GM12801 (cell line): Measurements from ENCODE around the gene NRXN3.

Experiments used
- TF ChIP-seq, protein P1 (sequence below): IDR thresholded peaks from one replicate; pipeline ENCODE4 v1.5.1; 2011; ENCODE audit warnings: control low read depth; ENCODE audit not compliant: insufficient read length; ENCODE audit errors: extremely low read depth

The NRXN3 gene

DNA sequence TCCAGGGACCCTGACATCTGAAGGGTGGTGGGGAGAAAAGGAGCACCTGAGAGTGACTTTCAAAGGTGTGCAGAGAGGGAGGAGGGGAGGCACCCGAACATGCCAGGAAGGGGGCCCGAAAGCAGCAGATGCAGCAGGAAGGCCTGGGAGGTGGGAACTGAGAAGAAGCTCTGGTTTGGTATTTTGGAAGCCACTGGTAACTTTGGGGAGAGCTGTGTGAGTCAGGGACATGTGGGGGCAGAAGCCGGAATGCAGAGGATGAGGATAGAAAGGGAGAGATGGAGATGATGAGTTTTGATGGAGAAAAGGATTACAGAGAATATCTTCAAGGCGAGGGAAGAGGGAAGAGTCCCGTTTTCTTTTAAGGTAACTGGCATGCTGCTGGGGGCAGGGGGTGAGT lies 50.1 kb downstream of the NRXN3 start:
- TF ChIP-seq, protein P1, sequence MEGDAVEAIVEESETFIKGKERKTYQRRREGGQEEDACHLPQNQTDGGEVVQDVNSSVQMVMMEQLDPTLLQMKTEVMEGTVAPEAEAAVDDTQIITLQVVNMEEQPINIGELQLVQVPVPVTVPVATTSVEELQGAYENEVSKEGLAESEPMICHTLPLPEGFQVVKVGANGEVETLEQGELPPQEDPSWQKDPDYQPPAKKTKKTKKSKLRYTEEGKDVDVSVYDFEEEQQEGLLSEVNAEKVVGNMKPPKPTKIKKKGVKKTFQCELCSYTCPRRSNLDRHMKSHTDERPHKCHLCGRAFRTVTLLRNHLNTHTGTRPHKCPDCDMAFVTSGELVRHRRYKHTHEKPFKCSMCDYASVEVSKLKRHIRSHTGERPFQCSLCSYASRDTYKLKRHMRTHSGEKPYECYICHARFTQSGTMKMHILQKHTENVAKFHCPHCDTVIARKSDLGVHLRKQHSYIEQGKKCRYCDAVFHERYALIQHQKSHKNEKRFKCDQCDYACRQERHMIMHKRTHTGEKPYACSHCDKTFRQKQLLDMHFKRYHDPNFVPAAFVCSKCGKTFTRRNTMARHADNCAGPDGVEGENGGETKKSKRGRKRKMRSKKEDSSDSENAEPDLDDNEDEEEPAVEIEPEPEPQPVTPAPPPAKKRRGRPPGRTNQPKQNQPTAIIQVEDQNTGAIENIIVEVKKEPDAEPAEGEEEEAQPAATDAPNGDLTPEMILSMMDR: no peak

DNA sequence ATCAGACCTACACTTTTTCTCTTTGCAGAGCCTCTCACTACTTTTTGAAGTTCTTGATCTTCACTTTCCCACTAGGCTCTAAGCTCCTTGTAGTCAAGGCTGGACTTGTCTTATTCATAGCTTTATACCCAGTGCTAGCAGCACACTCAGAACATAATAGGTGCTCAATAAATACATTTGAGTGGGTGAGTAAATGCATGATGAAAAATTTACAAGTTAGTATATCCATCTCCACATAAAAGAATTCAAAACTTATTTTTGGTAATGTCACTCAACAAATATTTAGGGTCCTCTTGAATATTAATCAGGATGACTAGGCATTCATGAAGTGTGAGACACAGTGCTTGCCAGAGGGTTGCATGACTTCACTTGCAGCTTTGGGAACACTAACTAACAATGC lies 52.6 kb downstream of the NRXN3 start:
- TF ChIP-seq, protein P1: no peak

DNA sequence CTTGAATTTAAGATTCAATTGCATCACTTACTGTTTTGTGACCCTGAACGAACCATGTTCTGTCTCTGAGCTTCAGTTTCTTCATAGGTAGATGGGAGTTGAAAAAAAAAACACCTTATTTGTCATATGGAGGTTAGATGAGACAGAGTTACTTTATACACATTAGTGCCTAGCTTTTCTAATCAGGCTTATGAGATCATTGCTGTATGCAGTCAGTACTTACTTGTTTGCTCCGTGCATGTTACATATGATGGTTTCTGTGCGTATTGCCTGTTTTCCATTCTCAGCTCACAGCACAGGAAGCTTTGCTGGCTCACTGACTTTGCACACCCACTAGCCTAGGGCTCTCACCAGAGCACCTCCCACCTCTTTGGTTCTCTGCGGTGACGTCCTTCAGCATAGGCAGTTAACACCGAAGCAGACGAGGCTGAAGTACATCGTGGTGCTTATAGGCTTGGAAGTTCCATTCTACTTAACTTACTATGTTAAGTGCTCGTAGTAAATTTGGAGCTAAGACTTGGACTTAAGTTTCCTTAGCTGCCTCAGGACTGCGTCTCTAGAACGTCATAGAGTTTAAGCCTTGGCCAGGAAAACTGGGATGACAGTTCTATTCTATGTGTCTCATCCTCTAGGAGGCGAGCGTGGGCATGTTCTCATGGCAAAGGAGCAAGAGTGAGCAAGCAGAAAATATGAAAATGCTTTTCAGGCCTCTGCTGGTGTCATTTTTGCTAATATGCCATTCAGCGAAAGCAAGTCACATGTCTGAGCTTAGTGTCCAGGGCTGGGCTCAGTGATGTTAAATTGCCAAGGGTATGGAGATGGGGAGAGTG lies 57.3 kb downstream of the NRXN3 start:
- TF ChIP-seq, protein P1: no peak

DNA sequence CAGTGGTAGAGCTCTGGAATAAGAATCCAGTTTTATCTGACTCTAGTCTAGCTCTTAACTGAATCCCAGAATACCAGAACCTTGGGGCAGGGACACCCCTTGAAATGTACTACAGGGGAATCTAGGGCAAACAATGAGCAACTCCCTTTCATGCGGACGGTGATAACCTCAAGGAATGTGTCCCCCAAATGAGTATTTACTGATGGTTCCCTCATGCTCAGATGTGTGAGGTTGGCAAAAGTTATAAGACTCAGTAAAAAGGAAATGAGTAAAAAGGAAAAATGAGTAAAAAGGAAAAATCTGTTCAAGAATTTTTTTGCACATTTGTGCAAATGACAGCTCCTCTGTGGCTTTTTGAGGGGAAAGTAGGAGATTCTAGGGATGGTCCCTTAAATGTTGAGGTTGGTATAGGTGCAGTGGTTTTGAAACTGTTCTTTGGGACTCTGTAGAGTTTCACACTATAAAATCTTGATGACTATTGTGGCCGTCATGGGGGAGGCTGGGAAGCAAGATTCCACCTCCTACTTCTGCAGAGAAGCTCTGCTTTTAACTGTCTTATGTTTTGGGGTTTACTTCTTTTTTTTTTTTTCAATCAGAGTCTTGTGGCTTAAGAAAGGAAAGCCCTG lies 58.6 kb downstream of the NRXN3 start:
- TF ChIP-seq, protein P1: no peak

DNA sequence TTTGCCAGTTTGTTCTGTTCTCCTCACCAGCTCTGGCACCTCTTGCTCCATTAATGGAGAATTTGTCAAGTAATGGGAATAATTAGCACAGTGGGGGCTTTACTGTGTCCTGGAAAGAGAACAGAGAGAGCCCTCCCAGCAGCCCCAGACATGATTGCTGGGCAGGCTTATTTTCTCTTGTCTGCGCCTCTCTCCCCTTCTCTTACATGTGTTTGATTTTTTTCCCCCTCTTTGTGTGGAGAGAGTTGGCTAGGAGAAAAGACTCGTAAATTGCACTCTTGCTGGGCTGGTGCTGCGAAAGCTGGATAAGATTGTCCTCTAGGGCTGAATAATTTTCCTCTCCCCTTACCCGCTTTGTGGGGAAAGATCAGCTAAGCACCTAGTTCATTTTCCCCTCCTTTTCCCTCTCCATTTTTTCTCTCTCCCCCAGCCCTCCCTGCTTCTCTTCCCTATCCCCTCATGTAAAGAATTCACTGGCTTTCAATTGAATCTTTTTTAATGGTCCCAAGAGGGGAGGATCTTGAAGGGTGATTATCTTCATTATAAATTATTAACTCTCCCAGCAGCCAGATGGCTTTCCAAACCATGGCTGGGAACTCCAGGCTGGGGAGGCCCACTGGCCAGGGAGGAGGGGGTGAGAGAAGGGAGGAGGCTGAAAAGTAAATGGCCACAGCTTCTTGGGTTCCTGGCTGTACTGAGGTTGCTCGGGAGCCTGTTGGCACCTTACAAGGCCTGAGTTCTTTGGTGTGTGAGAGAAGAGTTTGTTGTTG lies 62.2 kb downstream of the NRXN3 start:
- TF ChIP-seq, protein P1: no peak

DNA sequence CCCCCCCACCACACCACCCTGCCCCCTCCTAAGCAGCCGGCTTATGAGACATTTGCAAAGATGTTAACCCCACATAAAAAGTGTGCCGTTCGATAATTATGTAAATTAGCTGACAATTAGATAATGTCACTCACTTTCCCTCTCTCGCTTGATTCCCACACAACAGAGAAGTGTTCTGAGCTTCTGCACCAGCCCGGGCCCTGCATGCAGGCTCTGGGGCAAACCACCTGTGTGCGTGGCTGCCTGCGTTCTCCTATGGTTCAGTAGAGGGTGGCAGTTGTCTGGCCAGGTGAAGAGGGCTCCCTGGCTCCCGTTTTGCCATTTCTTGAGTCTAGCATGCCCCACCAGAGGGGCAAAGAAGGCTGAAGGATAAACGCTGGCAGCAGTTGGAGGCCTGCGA lies 68.0 kb downstream of the NRXN3 start:
- TF ChIP-seq, protein P1: no peak

DNA sequence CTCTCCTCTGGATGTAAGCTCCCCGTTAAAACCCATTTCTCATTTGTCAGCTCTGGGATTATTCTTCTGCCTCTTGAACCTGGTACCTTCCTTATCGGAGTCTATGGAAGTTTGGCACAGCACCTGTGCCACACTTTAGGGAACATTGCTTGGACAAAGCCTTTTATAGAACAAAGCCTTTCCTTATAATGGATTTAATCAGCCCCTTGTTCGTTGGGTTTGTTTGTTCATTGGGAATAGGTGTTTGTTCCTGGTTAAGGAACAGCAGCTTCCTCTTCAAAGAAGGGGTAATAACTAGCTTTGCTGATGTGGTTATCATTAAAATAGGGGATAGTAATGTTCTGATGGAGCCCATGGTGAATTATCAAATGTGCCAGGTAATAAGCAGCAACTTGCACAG lies 70.4 kb downstream of the NRXN3 start:
- TF ChIP-seq, protein P1: no peak
